Measurements from ENCODE around the gene FEV.

FEV gene

GRCh38 chr2:218979846-218980734 lies 4.9 kb downstream of the FEV start:
- in situ Hi-C loops (cut with HindIII; ENCODE audit: low sequenced_read_pairs), result no loop called here

- in situ Hi-C loops (cut with HindIII; ENCODE audit: low sequenced_read_pairs), result no loop called here
Observed at GRCh38 chr2:218975060-218975777, 9.8 kb downstream of the FEV start.

GRCh38 chr2:218970894-218971293 lies 14.1 kb downstream of the FEV start:
- in situ Hi-C loops (cut with HindIII; ENCODE audit: low sequenced_read_pairs), result no loop called here

- in situ Hi-C loops (cut with HindIII; ENCODE audit: low sequenced_read_pairs), result no loop called here
Observed at GRCh38 chr2:218964041-218964771, 20.8 kb downstream of the FEV start.

- in situ Hi-C loops (cut with HindIII; ENCODE audit: low sequenced_read_pairs), result no loop called here
Observed at GRCh38 chr2:218963601-218964000, 21.4 kb downstream of the FEV start.

- in situ Hi-C loops (cut with HindIII; ENCODE audit: low sequenced_read_pairs), result no loop called here
Observed at GRCh38 chr2:218962859-218963492, 22.0 kb downstream of the FEV start.

- in situ Hi-C loops (cut with HindIII; ENCODE audit: low sequenced_read_pairs), result no loop called here
Observed at GRCh38 chr2:218961651-218962570, 23.1 kb downstream of the FEV start.

GRCh38 chr2:218961229-218961628 lies 23.8 kb downstream of the FEV start:
- in situ Hi-C loops (cut with HindIII; ENCODE audit: low sequenced_read_pairs), result no loop called here

- in situ Hi-C loops (cut with HindIII; ENCODE audit: low sequenced_read_pairs), result no loop called here
Observed at GRCh38 chr2:218960309-218961165, 24.4 kb downstream of the FEV start.

- in situ Hi-C loops (cut with HindIII; ENCODE audit: low sequenced_read_pairs), result loop anchor here (5.0 kb wide), 1 partner anchor 53 kb away; no protein-coding TSS in a partner anchor
Observed at GRCh38 chr2:218959761-218960308, 25.1 kb downstream of the FEV start.

GRCh38 chr2:218959141-218959731 lies 25.7 kb downstream of the FEV start, which contains the start of gene CDK5R2:
TSS of gene CDK5R2 (plus strand) at chr2:218959666. CDS start at chr2:218959821, 155 bp downstream.
- in situ Hi-C loops (cut with HindIII; ENCODE audit: low sequenced_read_pairs), result loop anchor here (5.0 kb wide), 1 partner anchor 52 kb away; no protein-coding TSS in a partner anchor

GRCh38 chr2:218958276-218958675 lies 26.7 kb downstream of the FEV start:
- in situ Hi-C loops (cut with HindIII; ENCODE audit: low sequenced_read_pairs), result loop anchor here (5.0 kb wide), 1 partner anchor 51 kb away; no protein-coding TSS in a partner anchor

GRCh38 chr2:218957671-218958070 lies 27.3 kb downstream of the FEV start:
- in situ Hi-C loops (cut with HindIII; ENCODE audit: low sequenced_read_pairs), result loop anchor here (5.0 kb wide), 1 partner anchor 50 kb away; no protein-coding TSS in a partner anchor

GRCh38 chr2:218956039-218956438 lies 28.9 kb downstream of the FEV start:
- in situ Hi-C loops (cut with HindIII; ENCODE audit: low sequenced_read_pairs), result loop anchor here (5.0 kb wide), 1 partner anchor 49 kb away; no protein-coding TSS in a partner anchor

GRCh38 chr2:218954541-218955300 lies 30.3 kb downstream of the FEV start:
- in situ Hi-C loops (cut with HindIII; ENCODE audit: low sequenced_read_pairs), result loop anchor here (5.0 kb wide), 1 partner anchor 47 kb away; no protein-coding TSS in a partner anchor

GRCh38 chr2:218953366-218953954 lies 31.5 kb downstream of the FEV start:
- in situ Hi-C loops (cut with HindIII; ENCODE audit: low sequenced_read_pairs), result no loop called here

GRCh38 chr2:218952160-218952559 lies 32.8 kb downstream of the FEV start:
- in situ Hi-C loops (cut with HindIII; ENCODE audit: low sequenced_read_pairs), result no loop called here
